GM21360 (cell line): ENCODE results near the gene OBSCN.
"Not testable (repeated sequence)": the region's sequence is repeated elsewhere in the genome, so short reads cannot be mapped to it uniquely, and the experiment has no call there.

Source experiments
- ATAC-seq: cut with Tn5 transposase; IDR thresholded peaks from one replicate; pipeline ENCODE4 v1.9.1; 2021; ENCODE audit warnings: mild to moderate bottlenecking, moderate library complexity; ENCODE audit not compliant: unreplicated experiment

OBSCN gene

DNA sequence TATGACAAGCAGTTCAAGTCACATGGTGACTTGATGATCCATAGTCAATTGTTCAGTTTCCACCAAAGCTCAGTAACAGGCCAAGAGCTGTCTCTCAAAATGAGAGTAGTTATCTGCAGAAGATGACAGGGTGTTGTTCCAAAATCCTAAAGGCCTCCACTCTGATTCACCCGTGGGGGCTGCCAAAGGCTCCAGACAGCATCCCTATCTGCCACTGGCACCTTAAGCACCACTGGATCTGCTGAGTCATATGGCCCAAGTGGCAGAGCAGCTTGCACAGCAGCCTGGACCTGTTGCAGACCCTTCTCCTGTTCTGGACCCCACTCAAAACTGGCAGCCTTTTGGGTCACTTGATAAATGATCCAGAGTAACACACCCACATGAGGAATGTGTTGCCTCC lies 44.6 kb downstream of the OBSCN start:
- ATAC-seq, result not testable (repeated sequence)

- no peak for ATAC-seq
Observed at GRCh38 chr1:228256626-228257375, 49.0 kb downstream of the OBSCN start.

DNA sequence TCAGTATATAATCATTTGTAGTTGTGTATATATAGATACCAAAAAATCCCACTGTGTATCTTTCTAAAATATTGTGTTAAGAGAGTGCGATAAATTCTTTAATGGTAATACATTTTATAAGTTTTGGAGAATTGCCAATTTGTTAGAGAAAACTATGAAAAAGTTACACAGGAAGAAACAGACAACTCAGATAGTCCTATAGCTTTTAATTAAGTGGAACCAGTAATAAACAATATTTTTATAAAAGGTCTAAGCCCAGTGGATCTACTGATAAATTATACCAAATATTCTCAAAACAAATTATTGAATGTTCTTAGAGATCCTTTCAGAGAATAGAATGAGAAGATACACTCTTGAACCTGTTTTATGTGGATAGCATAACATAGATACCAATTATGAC lies 50.6 kb downstream of the OBSCN start:
- ATAC-seq, result no peak

- no peak for ATAC-seq
Observed at GRCh38 chr1:228259368-228259894, 51.6 kb downstream of the OBSCN start.

- no peak for ATAC-seq
Observed at GRCh38 chr1:228259951-228260350, 52.1 kb downstream of the OBSCN start.

GRCh38 chr1:228261706-228262105 lies 53.9 kb downstream of the OBSCN start:
- no peak for ATAC-seq

GRCh38 chr1:228262475-228262874 lies 54.6 kb downstream of the OBSCN start:
- ATAC-seq, result no peak

GRCh38 chr1:228263636-228264035 lies 55.8 kb downstream of the OBSCN start:
- no peak for ATAC-seq

DNA sequence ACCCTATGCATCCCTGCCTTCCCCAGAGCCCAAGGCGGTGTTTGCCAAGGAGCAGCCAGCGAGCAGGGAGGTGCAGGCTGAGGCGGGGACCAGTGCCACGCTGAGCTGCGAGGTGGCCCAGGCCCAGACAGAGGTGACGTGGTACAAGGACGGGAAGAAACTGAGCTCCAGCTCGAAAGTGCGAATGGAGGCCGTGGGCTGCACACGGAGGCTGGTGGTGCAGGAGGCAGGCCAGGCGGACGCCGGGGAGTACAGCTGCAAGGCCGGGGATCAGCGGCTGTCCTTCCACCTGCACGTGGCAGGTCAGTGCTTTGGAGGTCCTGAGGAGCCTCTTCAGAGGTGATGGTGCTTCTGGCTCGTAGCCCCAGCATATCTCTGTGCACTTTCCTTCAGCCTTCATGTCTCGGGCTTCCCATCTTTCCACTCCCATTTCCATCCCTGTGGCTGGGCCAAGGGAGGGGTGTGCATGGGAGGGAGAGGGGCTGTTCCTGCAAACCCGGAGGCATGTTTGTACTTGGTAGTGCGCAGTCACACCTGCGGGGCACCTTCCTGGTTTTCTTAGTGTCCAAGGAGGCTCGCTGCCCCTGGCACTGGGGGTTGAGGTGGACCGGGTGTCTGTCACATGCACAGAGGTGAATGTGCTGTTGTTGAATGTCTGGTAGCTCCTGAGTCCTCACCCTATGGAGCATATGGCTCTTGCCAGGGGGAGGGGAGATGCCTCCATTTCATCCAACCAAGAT lies 56.4 kb downstream of the OBSCN start:
- ATAC-seq, result no peak

- no peak for ATAC-seq
Observed at GRCh38 chr1:228265167-228265566, 57.3 kb downstream of the OBSCN start.

DNA sequence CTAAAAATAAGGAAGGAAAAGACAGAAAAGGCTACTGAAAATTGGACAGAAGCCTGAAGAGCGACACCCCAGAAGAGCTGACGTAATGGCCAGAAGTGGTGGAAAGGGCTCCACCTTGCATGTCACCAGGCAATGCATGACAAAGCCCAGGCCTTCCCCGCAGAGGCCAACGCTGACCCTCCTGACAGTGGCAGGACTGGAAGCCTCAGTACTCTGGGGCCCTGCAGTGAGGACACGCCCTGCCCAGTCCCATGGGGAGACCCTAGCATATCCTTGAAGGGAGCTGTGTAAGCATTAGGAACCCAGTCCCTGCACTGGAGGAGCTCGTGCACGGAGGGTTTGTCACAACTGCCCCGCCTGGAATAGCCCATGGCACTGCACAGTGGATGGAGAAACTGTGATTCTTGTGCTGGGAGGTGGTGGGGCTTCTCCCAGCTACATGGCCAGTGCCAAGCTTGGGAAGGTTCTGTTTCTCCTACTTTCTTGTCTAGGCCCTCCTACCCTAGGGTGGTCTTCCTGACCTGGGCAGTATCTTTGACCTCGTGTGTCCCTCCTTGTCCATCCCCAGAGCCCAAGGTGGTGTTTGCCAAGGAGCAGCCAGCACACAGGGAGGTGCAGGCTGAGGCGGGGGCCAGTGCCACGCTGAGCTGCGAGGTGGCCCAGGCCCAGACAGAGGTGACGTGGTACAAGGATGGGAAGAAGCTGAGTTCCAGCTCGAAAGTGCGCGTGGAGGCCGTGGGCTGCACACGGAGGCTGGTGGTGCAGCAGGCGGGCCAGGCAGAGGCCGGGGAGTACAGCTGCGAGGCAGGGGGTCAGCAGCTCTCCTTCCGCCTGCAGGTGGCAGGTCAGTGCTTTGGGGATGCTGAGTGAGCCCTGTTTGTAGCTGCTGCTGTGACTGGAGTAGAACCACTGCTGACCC lies 60.4 kb downstream of the OBSCN start:
- ATAC-seq, result no peak

- no peak for ATAC-seq
Observed at GRCh38 chr1:228268881-228269265, 61.0 kb downstream of the OBSCN start.

DNA sequence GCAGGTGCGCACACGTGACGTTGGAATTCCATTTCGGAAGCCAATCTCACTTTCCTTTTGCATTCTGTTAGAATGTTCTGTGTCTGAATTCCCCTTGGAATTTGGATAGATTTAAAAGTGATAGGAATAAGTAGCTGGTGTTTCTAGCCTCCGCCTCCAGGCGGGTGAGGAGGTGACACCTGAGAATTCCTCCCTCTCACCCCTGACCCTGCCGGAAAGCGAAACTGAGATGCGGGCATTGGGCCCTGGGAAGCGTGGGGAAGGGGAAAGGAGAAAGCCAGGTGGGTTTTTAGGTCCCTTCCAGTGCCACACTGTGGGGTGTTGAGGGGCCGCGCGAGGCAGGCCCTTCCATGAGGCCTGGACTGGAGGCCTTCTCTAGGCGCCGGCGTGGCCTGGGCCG lies 61.6 kb downstream of the OBSCN start:
- not testable (repeated sequence) for ATAC-seq

DNA sequence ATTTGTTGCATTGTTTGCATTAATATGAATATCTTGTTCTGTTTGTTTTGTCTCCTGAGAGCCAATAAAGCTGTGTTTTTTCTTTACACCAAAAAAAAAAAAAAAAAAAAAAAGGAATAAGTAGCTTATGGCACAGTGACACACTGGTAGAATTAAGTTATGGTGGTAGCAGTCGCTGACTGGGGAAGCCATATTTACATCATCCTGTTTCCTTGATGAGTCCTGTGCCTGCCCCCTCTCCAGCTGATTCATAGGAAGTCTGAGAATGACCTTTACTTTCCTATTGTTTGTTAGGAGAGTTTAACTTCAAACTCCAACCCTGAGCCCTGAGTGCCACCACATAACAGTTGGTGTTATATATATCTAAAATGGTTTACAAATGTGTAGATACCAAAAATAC lies 62.2 kb downstream of the OBSCN start:
- ATAC-seq, result no peak

DNA sequence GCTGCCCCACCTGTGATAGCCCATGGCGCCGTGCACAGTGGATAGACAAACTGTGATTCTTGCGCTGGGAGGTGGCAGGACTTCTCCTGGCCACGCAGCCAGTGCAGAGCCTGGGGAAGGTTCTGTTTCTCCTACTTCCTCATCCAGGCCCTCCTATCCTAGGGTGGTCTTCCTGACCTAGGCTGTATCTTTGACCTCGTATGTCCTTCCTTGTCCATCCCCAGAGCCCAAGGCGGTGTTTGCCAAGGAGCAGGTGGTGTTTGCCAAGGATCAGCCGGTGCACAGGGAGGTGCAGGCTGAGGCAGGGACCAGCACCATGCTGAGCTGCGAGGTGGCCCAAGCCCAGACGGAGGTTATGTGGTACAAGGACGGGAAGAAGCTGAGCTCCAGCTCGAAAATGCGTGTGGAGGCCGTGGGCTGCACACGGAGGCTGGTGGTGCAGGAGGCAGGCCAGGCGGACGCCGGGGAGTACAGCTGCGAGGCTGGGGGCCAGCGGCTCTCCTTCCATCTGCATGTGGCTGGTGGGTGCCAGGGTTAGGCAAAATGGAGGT lies 63.9 kb downstream of the OBSCN start:
- no peak for ATAC-seq

- ATAC-seq, result no peak
Observed at GRCh38 chr1:228272331-228272791, 64.5 kb downstream of the OBSCN start.

- ATAC-seq, result no peak
Observed at GRCh38 chr1:228272831-228273571, 65.2 kb downstream of the OBSCN start.

- ATAC-seq, result no peak
Observed at GRCh38 chr1:228273720-228274451, 66.0 kb downstream of the OBSCN start.

- ATAC-seq, result no peak
Observed at GRCh38 chr1:228274452-228275178, 66.8 kb downstream of the OBSCN start.
